IMR-90 (cell line): ENCODE measurements around the gene IKBIP. TPM values are rescaled to one million over a fixed set of nuclear protein-coding genes. Genes with fewer than 3 reads are reported as not detected.

Experiments used
- ATAC-seq: fragments of 200-7000 bp; cut with Tn5 transposase; 2 replicates; pipeline ENCODE4 v1.9.1; 2020; ENCODE audit warnings: low read depth, mild to moderate bottlenecking, moderate library complexity
- BruUV-seq: library from RNA; stranded (reverse); fragments of 400-500 nt; replicated peaks from 2 replicates; lab custom pipeline; 2021; lab: Mats Ljungman, UMichigan
- CTCF ChIA-PET: fragments of 300-600 bp; formaldehyde crosslinking; extraction: SDS; loops from one replicate; lab custom pipeline; 2021; ENCODE audit warnings: antibody characterized with exemption; lab: Yijun Ruan, JAX
- POLR2A ChIA-PET: fragments of 300-600 bp; sonication (Branson Sonifier 250); formaldehyde crosslinking; loops from one replicate; lab custom pipeline; 2022; ENCODE audit warnings: antibody characterized with exemption; ENCODE audit not compliant: unreplicated experiment; lab: Charles Lee
- DNase-seq: peaks from one replicate; pipeline ENCODE4 v3.0.0; 2013
- H2AFZ ChIP-seq: replicated peaks from 2 replicates; pipeline ENCODE3; 2013; ENCODE audit warnings: low read length, mild to moderate bottlenecking; ENCODE audit not compliant: poor library complexity
- H2AK5ac ChIP-seq: 2 replicates; pipeline ENCODE4 v1.6.1; 2013; ENCODE audit warnings: low read depth, low read length, inconsistent platforms
- H2AK9ac ChIP-seq: replicated peaks from 2 replicates; pipeline ENCODE3; 2013; ENCODE audit warnings: mild to moderate bottlenecking, low read depth, low read length, moderate library complexity; ENCODE audit not compliant: poor library complexity
- H2BK120ac ChIP-seq: 2 replicates; pipeline ENCODE4 v1.6.1; 2013; ENCODE audit warnings: low read depth, low read length, inconsistent platforms
- H2BK15ac ChIP-seq: 3 replicates; pipeline ENCODE4 v1.6.1; 2013; ENCODE audit warnings: low read depth, low read length, inconsistent platforms
- H2BK20ac ChIP-seq: 2 replicates; pipeline ENCODE4 v1.6.1; 2013; ENCODE audit warnings: low read depth, mild to moderate bottlenecking, inconsistent platforms, low read length, moderate library complexity
- H2BK5ac ChIP-seq: 2 replicates; pipeline ENCODE4 v1.6.1; 2013; ENCODE audit warnings: mild to moderate bottlenecking, low read depth, low read length, inconsistent platforms; ENCODE audit not compliant: poor library complexity, severe bottlenecking
- H3K14ac ChIP-seq: replicated peaks from 2 replicates; pipeline ENCODE4 v1.6.1; 2013; ENCODE audit warnings: low read depth, low read length, inconsistent platforms
- H3K18ac ChIP-seq: 2 replicates; pipeline ENCODE4 v1.6.1; 2013; ENCODE audit warnings: low read depth, low read length, control low read depth
- H3K23ac ChIP-seq: 2 replicates; pipeline ENCODE4 v1.6.1; 2013; ENCODE audit warnings: low read depth, low read length, inconsistent platforms
- H3K27ac ChIP-seq: 2 replicates; pipeline ENCODE4 v1.5.1; 2013; ENCODE audit warnings: mild to moderate bottlenecking, control low read depth, low read length; ENCODE audit not compliant: insufficient read depth
- H3K27me3 ChIP-seq: 2 replicates; pipeline ENCODE4 v1.6.1; 2013; ENCODE audit warnings: low read length; ENCODE audit not compliant: control insufficient read depth, insufficient read depth
- H3K36me3 ChIP-seq: 2 replicates; pipeline ENCODE4 v1.6.1; 2013; ENCODE audit warnings: low read length, mixed read lengths; ENCODE audit not compliant: control insufficient read depth, insufficient read depth
- H3K4ac ChIP-seq: 2 replicates; pipeline ENCODE4 v1.6.1; 2013; ENCODE audit warnings: low read depth, low read length, inconsistent platforms
- H3K4me1 ChIP-seq: 2 replicates; pipeline ENCODE4 v1.6.1; 2013; ENCODE audit warnings: low read length, mixed read lengths; ENCODE audit not compliant: control insufficient read depth, insufficient read depth
- H3K4me2 ChIP-seq: 2 replicates; pipeline ENCODE4 v1.6.1; 2013; ENCODE audit warnings: low read depth, mild to moderate bottlenecking, control low read depth, low read length, moderate library complexity
- H3K4me3 ChIP-seq: 2 replicates; pipeline ENCODE4 v1.5.1; 2013; ENCODE audit warnings: low read depth, mild to moderate bottlenecking, control low read depth, low read length, moderate library complexity; ENCODE audit not compliant: insufficient read depth
- H3K56ac ChIP-seq: 2 replicates; pipeline ENCODE4 v1.6.1; 2013; ENCODE audit warnings: low read length, inconsistent platforms; ENCODE audit not compliant: insufficient read depth; ENCODE audit errors: extremely low read depth
- H3K79me1 ChIP-seq, 2 experiments: 2 replicates each; pipeline ENCODE4 v1.6.1; 2013; ENCODE audit warnings: low read length in 2 of 2, inconsistent platforms in 1 of 2, low read depth in 1 of 2
- H3K9ac ChIP-seq: 2 replicates; pipeline ENCODE4 v1.6.1; 2013; ENCODE audit warnings: low read depth, low read length, control low read depth
- H3K9me1 ChIP-seq: 2 replicates; pipeline ENCODE4 v1.6.1; 2013; ENCODE audit warnings: low read length, inconsistent platforms; ENCODE audit not compliant: insufficient read depth
- H3K9me3 ChIP-seq: 2 replicates; pipeline ENCODE4 v1.6.1; 2013; ENCODE audit warnings: low read length; ENCODE audit not compliant: control insufficient read depth, insufficient read depth
- H4K20me1 ChIP-seq: 2 replicates; pipeline ENCODE4 v1.6.1; 2013; ENCODE audit warnings: low read length, inconsistent platforms; ENCODE audit not compliant: insufficient read depth
- H4K5ac ChIP-seq: 2 replicates; pipeline ENCODE4 v1.6.1; 2013; ENCODE audit warnings: mild to moderate bottlenecking, low read depth, low read length, control low read depth
- H4K8ac ChIP-seq, 2 experiments: 2 replicates each; pipeline ENCODE4 v1.6.1; 2013; ENCODE audit warnings: low read depth in 2 of 2, low read length in 2 of 2, control low read depth in 1 of 2, inconsistent platforms in 1 of 2
- H4K91ac ChIP-seq: 2 replicates; pipeline ENCODE4 v1.6.1; 2013; ENCODE audit warnings: low read depth, low read length, inconsistent platforms; ENCODE audit not compliant: insufficient read depth
- BHLHE40 ChIP-seq: fragments of 150-350 bp; IDR thresholded peaks from 2 replicates; pipeline ENCODE4 v1.6.1; 2016; ENCODE audit warnings: mild to moderate bottlenecking, low read depth, low read length
- POLR2A ChIP-seq: IDR thresholded peaks from 2 replicates; pipeline ENCODE4 v1.6.1; 2012; ENCODE audit warnings: mild to moderate bottlenecking, low read depth, low read length
- RAD21 ChIP-seq: IDR thresholded peaks from 2 replicates; pipeline ENCODE4 v1.6.1; 2012; ENCODE audit warnings: low read length, improper control_type of control experiment
- RCOR1 ChIP-seq: IDR thresholded peaks from 2 replicates; pipeline ENCODE4 v1.6.1; 2012; ENCODE audit warnings: mild to moderate bottlenecking, low read length, improper control_type of control experiment; ENCODE audit not compliant: insufficient replicate concordance
- WGBS, 2 experiments: methylation state at CpG; one replicate each; pipeline versions ENCODE4 v1.1.5 to v1.1.7; 2013; ENCODE audit warnings: missing lambda C conversion rate in 2 of 2; ENCODE audit not compliant: insufficient read length in 1 of 2; ENCODE audit errors: extremely low coverage in 2 of 2; 5-methylcytosine and 5-hydroxymethylcytosine counted together
- dilution Hi-C: fragments of 300-500 bp; cut with HindIII; formaldehyde crosslinking; loops from one replicate; pipeline ENCODE4 v1.14.3; 2018; ENCODE audit warnings: low sequenced_read_pairs; ENCODE audit not compliant: unreplicated experiment
- in situ Hi-C: fragments of 300-500 bp; cut with MboI; formaldehyde crosslinking; loops from 3 replicates; pipeline ENCODE4 v1.14.3; 2019; ENCODE audit warnings: low sequenced_read_pairs, inconsistent platforms, mixed read lengths
- intact Hi-C: fragments of 100-400 bp; cut with micrococcal nuclease; formaldehyde crosslinking; loops from 2 replicates; pipeline ENCODE4 v1.10.0; 2022
- polyA plus RNA-seq, 3 experiments: library from polyadenylated mRNA; depleted of rRNA; stranded (reverse); fragments of >200 nt; gene quantifications; 2 replicates each; pipeline ENCODE4 v1.2.3, GENCODE V29; 2012; ENCODE audit warnings: low replicate concordance in 1 of 3
- total RNA-seq: library from RNA; depleted of rRNA; stranded (reverse); fragments of >200 nt; gene quantifications from 2 replicates; pipeline ENCODE4 v1.2.3, GENCODE V29; 2012
- TF ChIP-seq, protein P1 (sequence below): conservative IDR thresholded peaks from 2 replicates; pipeline ENCODE4 v1.5.1; 2012; ENCODE audit warnings: mild to moderate bottlenecking, low read depth, low read length, improper control_type of control experiment
- TF ChIP-seq, protein P2 (sequence below): fragments of 150-350 bp; IDR thresholded peaks from 2 replicates; pipeline ENCODE4 v1.6.1; 2017; ENCODE audit warnings: mild to moderate bottlenecking, antibody characterized with exemption, low read length, low read depth

The IKBIP gene
- total and polyA plus RNA-seq, 2 of the 4 experiments (the other 2 are of a cell fraction): 37.1 to 52.7 TPM

DNA sequence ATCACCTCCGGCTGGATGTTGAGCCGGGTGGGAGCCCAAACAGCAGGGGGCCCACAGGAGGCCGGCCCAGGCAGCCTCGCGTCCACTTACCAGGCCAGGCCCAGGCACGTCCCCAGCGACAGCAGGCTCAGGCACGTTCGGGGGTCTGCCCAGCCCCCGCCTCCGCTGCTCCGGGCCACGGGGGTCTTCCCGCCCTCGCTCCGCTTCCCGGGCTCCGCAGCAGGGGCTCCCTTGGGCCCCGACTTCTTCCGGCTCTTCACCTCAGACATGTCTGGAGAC lies 216 bp downstream of the IKBIP start:
- peak overlapping the region; percentile 85; the same call in 1 of the 2 replicates for H3K23ac ChIP-seq
- peak overlapping the region; percentile 53 for H3K4me2 ChIP-seq
- peak overlapping the region; percentile 96 for H2AK9ac ChIP-seq
- H3K14ac ChIP-seq: peak overlapping the region; percentile 87; the same call in 1 of the 2 replicates
- H2BK20ac ChIP-seq: no peak overlapping the region
- no peaks in the 10 kb centered on the region for H3K9me1 ChIP-seq
- DNase-seq (no peak), ATAC-seq (peak; percentile 19)
- H3K4me1 ChIP-seq: no peaks in the 10 kb centered on the region; the same call in 1 of the 2 replicates
- BruUV-seq: no TSS peak
- no peaks in the 10 kb centered on the region for H3K9me3 ChIP-seq
- H3K9ac ChIP-seq: peak overlapping the region; percentile 94
- peak overlapping the region; percentile 20 for H3K18ac ChIP-seq
- H3K27me3 ChIP-seq: no peaks in the 10 kb centered on the region
- peak overlapping the region; percentile 57 for H2AK5ac ChIP-seq
- CTCF ChIA-PET: interaction anchor here (0.8 kb wide), 1 partner anchor 78 kb away, joined by 3 read pairs; no protein-coding TSS in a partner anchor
- H2AFZ ChIP-seq: peak overlapping the region; percentile 99
- H2BK15ac ChIP-seq: peak overlapping the region; percentile 23; the same call in 1 of the 3 replicates
- peak overlapping the region; percentile 12; the same call in 1 of the 2 replicates for H2BK120ac ChIP-seq
- H4K5ac ChIP-seq: peak overlapping the region; percentile 54; the same call in 1 of the 2 replicates
- peaks cover 0 to 11% of the 10 kb centered on the region in 2 experiments; a peak in 3 of 4 replicates for H3K79me1 ChIP-seq
- TF ChIP-seq, protein P1, sequence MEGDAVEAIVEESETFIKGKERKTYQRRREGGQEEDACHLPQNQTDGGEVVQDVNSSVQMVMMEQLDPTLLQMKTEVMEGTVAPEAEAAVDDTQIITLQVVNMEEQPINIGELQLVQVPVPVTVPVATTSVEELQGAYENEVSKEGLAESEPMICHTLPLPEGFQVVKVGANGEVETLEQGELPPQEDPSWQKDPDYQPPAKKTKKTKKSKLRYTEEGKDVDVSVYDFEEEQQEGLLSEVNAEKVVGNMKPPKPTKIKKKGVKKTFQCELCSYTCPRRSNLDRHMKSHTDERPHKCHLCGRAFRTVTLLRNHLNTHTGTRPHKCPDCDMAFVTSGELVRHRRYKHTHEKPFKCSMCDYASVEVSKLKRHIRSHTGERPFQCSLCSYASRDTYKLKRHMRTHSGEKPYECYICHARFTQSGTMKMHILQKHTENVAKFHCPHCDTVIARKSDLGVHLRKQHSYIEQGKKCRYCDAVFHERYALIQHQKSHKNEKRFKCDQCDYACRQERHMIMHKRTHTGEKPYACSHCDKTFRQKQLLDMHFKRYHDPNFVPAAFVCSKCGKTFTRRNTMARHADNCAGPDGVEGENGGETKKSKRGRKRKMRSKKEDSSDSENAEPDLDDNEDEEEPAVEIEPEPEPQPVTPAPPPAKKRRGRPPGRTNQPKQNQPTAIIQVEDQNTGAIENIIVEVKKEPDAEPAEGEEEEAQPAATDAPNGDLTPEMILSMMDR: peak; percentile 15; the same call in 1 of the 2 replicates
- TF ChIP-seq RCOR1 (no peak), BHLHE40 (peak; percentile 22; the same call in 1 of the 2 replicates), RAD21 (no peak), POLR2A (no peak)
- TF ChIP-seq, protein P2, sequence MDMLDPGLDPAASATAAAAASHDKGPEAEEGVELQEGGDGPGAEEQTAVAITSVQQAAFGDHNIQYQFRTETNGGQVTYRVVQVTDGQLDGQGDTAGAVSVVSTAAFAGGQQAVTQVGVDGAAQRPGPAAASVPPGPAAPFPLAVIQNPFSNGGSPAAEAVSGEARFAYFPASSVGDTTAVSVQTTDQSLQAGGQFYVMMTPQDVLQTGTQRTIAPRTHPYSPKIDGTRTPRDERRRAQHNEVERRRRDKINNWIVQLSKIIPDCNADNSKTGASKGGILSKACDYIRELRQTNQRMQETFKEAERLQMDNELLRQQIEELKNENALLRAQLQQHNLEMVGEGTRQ: no peak
- WGBS, 2 experiments: 0% methylated on average over 12 of the region's 20 CpGs; no CpG with 5 or more reads in 1 of the 2 experiments
- peak overlapping the region; percentile 79 for H2BK5ac ChIP-seq
- dilution Hi-C loops: no loop called here
- H3K4me3 ChIP-seq: peak overlapping the region; percentile 67
- H4K91ac ChIP-seq: peak overlapping the region; percentile 92
- in situ Hi-C loops: no loop called here
- H3K56ac ChIP-seq: peak overlapping the region; percentile 94
- H3K27ac ChIP-seq: peak overlapping the region; percentile 69
- peak overlapping the region; percentile 79 for H3K4ac ChIP-seq
- POLR2A ChIA-PET: no interaction called here
- H4K20me1 ChIP-seq: 0 out of 2 replicates have a peak, but pooled peaks cover 3% of the 10 kb centered on the region
- peak overlapping the region; percentile 63 to 82; a peak in 3 of 4 replicates for H4K8ac ChIP-seq
- H3K36me3 ChIP-seq: peaks cover under 1% of the 10 kb centered on the region; the same call in 1 of the 2 replicates
- intact Hi-C loops: loop anchor here (2.0 to 10.0 kb wide), 2 partner anchors 130 to 228 kb away; partner anchors contain the start of gene TMPO
